Uterus (tissue), 4 donors: ENCODE measurements around the gene GALNT9. TPM values are rescaled to one million over a fixed set of nuclear protein-coding genes. Genes with fewer than 3 reads are reported as not detected.

ENCODE experiments used
- DNase-seq, 2 donors: peaks; one replicate each; pipeline ENCODE4 v3.0.0-alpha.2; 2019 to 2020
- H3K27ac ChIP-seq, 2 donors: fragments of 200-600 bp; sonication (generic); 1 replicate in 1 of 2; 2 replicates in 1 of 2; pipeline ENCODE4 v1.5.1; 2016 to 2018
- H3K27me3 ChIP-seq, 2 donors: fragments of 200-600 bp; sonication (generic); one replicate each; pipeline ENCODE4 v1.5.1; 2018 to 2019; ENCODE audit warnings: control low read depth in 1 of 2
- H3K36me3 ChIP-seq, 2 donors: fragments of 200-600 bp; sonication (generic); one replicate each; pipeline ENCODE4 v1.5.1; 2019; ENCODE audit warnings: control low read depth in 1 of 2
- H3K4me1 ChIP-seq, 2 donors: fragments of 200-600 bp; sonication (generic); one replicate each; pipeline ENCODE4 v1.5.1; 2018 to 2019; ENCODE audit warnings: control low read depth in 1 of 2
- H3K4me3 ChIP-seq, 2 donors: fragments of 200-600 bp; sonication (generic); 1 replicate in 1 of 2; 2 replicates in 1 of 2; pipeline ENCODE4 v1.5.1; 2018 to 2019; ENCODE audit warnings: mild to moderate bottlenecking in 1 of 2
- H3K9me3 ChIP-seq, 2 donors: fragments of 200-600 bp; sonication (generic); one replicate each; pipeline ENCODE4 v1.5.1; 2019; ENCODE audit warnings: control low read depth in 1 of 2
- POLR2A ChIP-seq, 2 donors: fragments of 450-650 bp; IDR thresholded peaks; one replicate each; pipeline ENCODE4 v1.6.1; 2016; ENCODE audit warnings: antibody characterized with exemption in 2 of 2, mild to moderate bottlenecking in 1 of 2, moderate library complexity in 1 of 2
- intact Hi-C: fragments of 100-400 bp; cut with DNase I; formaldehyde crosslinking; loops from one replicate; pipeline ENCODE4 v1.15.1; 2023; ENCODE audit warnings: low total_unique reads
- total RNA-seq, 4 donors: library from RNA; depleted of rRNA in 3 of 4; stranded (reverse); fragments of >200 nt in 3 of 4; gene quantifications; one replicate each; pipeline versions ENCODE4 v1.1.0 to v1.2.4, GENCODE V29; 2014 to 2023
- TF ChIP-seq, protein P1 (sequence below), 4 experiments: fragments of 200-600 bp in 2 of 4; fragments of 450-650 bp in 2 of 4; sonication (generic) in 2 of 4; IDR thresholded peaks; one replicate each; pipeline ENCODE4 v1.5.1; 2016 to 2019; ENCODE audit warnings: antibody characterized with exemption in 4 of 4, mild to moderate bottlenecking in 2 of 4, moderate library complexity in 1 of 4
- donor health status: DM: yes; HTN: yes; CAD: no.

GALNT9 gene
- total RNA-seq, 4 donors from 2014 or later, result 1.5 to 4.3 TPM; not detected in 2

DNA sequence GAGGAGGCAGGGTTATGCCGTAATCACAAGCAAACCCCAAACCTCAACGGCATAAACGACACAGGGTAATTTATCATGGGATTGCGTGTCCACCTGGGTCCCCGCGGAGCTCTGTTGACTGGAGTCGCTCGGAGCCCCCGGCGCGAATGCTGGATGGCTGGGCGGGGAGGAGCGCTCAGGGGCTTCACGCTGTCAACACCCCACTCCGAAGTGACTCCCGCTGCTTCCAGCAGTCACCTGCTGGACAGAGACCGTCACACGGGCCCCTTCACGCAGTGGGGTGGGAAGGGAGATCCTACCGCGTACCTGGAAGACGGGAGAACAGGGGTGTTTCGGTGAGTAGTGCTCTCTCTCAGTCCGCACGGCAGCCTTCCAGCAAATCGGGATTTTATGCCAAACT lies 4.4 kb upstream of the GALNT9 start:
- H3K27me3 ChIP-seq, result peaks cover 6 to 22% of the 10 kb centered on the region in 2 donors
- H3K4me3 ChIP-seq, result no peak overlapping the region
- H3K9me3 ChIP-seq, result peaks cover 0 to 2% of the 10 kb centered on the region in 2 donors
- intact Hi-C loops, result no loop called here
- peaks cover 0 to 7% of the 10 kb centered on the region in 2 donors for H3K4me1 ChIP-seq
- no peak for DNase-seq
- no peak for TF ChIP-seq POLR2A (IDR thresholded peaks at IDR 0.05)
- TF ChIP-seq, protein P1, sequence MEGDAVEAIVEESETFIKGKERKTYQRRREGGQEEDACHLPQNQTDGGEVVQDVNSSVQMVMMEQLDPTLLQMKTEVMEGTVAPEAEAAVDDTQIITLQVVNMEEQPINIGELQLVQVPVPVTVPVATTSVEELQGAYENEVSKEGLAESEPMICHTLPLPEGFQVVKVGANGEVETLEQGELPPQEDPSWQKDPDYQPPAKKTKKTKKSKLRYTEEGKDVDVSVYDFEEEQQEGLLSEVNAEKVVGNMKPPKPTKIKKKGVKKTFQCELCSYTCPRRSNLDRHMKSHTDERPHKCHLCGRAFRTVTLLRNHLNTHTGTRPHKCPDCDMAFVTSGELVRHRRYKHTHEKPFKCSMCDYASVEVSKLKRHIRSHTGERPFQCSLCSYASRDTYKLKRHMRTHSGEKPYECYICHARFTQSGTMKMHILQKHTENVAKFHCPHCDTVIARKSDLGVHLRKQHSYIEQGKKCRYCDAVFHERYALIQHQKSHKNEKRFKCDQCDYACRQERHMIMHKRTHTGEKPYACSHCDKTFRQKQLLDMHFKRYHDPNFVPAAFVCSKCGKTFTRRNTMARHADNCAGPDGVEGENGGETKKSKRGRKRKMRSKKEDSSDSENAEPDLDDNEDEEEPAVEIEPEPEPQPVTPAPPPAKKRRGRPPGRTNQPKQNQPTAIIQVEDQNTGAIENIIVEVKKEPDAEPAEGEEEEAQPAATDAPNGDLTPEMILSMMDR (IDR thresholded peaks at IDR 0.05), result no peak
- no peaks in the 10 kb centered on the region for H3K36me3 ChIP-seq
- no peak overlapping the region for H3K27ac ChIP-seq

DNA sequence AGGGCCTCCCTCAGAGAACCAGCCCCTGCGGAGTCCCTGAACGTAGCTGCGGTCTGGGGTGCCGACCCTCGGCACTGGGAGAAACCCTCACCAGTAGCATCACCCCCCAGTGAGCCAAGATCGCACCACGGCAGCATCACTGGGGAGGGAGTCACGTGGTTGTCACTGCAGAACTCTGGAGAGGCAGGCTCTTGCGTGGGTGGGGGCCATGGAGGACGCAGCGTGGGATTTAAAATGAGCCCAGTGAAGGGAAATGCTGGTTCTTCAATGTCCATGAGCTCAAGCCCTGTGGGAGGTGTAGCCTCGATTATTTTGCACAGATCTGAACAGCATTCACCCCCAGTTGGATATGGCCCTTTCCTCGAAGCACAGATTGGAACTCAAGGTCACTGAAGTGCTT lies 3.9 kb upstream of the GALNT9 start:
- intact Hi-C loops, result no loop called here
- H3K9me3 ChIP-seq, result peaks cover 0 to 2% of the 10 kb centered on the region in 2 donors
- H3K4me1 ChIP-seq, result peaks cover 0 to 9% of the 10 kb centered on the region in 2 donors
- no peak for DNase-seq
- H3K27me3 ChIP-seq, result peaks cover 7 to 22% of the 10 kb centered on the region in 2 donors
- H3K4me3 ChIP-seq, result no peak overlapping the region
- no peak for TF ChIP-seq POLR2A (IDR thresholded peaks at IDR 0.05)
- TF ChIP-seq, protein P1 (IDR thresholded peaks at IDR 0.05), result no peak
- no peak overlapping the region for H3K27ac ChIP-seq
- H3K36me3 ChIP-seq, result no peaks in the 10 kb centered on the region

DNA sequence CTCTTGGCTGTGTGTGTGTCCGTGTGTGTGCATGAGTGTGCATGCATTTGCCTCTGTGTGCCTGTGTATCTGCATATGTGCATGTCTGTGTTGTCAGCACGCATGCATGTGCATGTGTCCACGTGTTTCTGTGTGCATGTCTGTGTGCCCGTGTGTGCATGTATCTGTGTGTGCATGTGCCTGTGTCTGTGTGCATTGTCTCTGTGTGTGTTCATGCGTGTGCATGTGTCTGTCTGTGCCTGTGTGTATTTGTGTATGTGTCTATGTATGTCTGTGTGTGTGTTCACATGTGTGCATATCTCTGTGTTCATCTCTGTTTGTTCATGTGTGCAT lies 1.1 kb upstream of the GALNT9 start:
- peaks cover 7 to 22% of the 10 kb centered on the region in 2 donors for H3K27me3 ChIP-seq
- no peaks in the 10 kb centered on the region for H3K36me3 ChIP-seq

DNA sequence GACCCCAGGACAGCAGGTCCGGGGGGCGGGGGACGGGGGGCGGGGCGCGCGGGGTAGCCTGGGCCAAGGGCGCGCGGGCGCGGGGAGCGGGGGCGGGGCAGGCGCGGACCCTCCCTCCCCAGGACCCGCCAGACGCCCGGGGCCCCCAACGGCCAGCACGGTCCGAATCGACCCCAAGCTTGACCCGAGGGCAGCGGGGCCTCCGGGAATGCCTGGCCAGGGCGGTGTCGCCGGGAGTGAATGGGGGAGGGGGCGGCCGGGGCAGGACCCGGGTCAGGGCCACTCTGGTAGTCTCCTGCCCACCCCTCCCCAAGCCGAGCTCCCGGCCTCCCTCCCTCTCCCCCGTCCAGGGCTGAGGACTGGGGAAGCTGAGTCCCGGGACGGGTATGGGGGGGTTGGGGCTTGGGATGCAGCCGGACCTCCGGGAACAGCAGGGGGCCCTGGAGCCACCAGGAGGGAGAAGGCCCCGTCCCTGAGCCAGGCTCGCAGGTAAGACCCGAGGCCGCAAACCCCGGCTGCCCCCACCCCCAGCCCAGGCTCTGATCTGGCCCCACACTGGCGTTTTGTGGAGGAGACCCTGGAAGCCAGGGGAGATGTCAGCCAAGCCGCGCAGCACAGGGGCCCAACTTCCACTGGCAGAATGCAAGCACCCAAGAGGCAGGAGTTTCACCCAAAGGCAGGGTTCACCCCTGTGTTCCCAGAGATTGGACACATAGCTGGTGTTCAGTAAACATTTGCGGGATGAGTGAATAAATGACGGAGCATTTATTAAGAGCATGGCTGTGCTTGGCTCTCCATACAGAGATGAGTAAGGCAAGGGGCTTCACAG lies 545 bp upstream of the GALNT9 start:
- no peak for DNase-seq
- TF ChIP-seq, protein P1 (IDR thresholded peaks at IDR 0.05), result no peak
- no peak for TF ChIP-seq POLR2A (IDR thresholded peaks at IDR 0.05)
- H3K9me3 ChIP-seq, result no peaks in the 10 kb centered on the region
- intact Hi-C loops, result no loop called here
- H3K27ac ChIP-seq, result no peak overlapping the region
- no peak overlapping the region for H3K4me3 ChIP-seq
- no peaks in the 10 kb centered on the region for H3K36me3 ChIP-seq
- peaks cover 7 to 22% of the 10 kb centered on the region in 2 donors for H3K27me3 ChIP-seq
- peaks cover 0 to 18% of the 10 kb centered on the region in 2 donors for H3K4me1 ChIP-seq

More for the DNA sequence above, 1.1 kb upstream of the GALNT9 start:
- TF ChIP-seq, protein P1 (IDR thresholded peaks at IDR 0.05), result no peak
- no peak for TF ChIP-seq POLR2A (IDR thresholded peaks at IDR 0.05)
- Histone ChIP-seq H3K9me3 (no peaks in the 10 kb centered on the region), H3K4me3 (no peak overlapping the region), H3K4me1 (peaks cover 0 to 18% of the 10 kb centered on the region in 2 donors), H3K27ac (no peak overlapping the region)
- no peak for DNase-seq
- intact Hi-C loops, result no loop called here

DNA sequence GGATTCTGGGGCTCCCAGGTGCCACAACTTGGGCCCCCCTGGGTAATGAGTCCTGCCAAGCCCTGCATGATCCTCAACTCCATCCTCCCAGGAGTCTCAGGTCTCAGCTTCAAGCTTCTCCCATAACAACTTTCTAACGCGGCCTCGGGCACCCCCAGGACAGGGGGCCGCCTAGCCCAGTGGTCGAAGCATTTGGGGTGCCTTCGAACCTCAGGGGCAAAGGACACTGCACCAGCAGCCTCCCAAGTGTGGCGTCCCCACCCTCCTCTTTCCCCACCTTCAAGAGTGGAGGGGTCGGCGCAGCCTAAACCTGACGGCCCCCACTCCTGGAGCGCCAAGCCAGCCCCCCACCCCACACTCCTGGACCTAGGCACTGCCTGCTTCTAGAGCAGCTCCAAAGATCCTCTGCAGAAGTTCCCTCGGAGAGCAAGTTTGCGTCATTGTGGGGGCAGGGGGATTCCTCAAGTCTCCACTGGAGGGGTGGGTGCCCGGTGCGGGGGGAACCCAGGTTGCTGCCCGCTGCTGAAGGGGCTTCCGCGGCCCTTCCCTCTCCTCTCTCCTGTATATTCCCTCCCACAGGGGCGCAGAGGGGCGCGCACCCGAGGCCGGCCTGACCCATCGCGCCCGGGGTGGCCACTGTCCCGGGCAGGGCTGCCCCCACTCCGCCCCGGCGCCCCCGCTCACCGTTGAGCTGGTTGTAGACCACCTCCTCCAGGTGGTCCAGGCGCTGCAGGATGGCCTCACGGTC lies 933 bp downstream of the GALNT9 start:
- peak overlapping the region in 1 of 2 donors; percentile 55 for H3K27ac ChIP-seq

More for the DNA sequence above, 933 bp downstream of the GALNT9 start:
- intact Hi-C loops, result no loop called here
- Histone ChIP-seq H3K27me3 (peaks cover 7 to 22% of the 10 kb centered on the region in 2 donors), H3K4me1 (peaks cover 0 to 18% of the 10 kb centered on the region in 2 donors), H3K4me3 (no peak overlapping the region), H3K9me3 (no peaks in the 10 kb centered on the region), H3K36me3 (no peaks in the 10 kb centered on the region)
- TF ChIP-seq, protein P1 (IDR thresholded peaks at IDR 0.05), result no peak
- no peak for TF ChIP-seq POLR2A (IDR thresholded peaks at IDR 0.05)
- DNase-seq, result no peak
